Tibial nerve (tissue), 3 donors: ENCODE data around the gene OVOL3.

Experiments
- POLR2A ChIP-seq, 2 donors: fragments of 450-650 bp; IDR thresholded peaks; one replicate each; pipeline ENCODE4 v1.6.1; 2017; ENCODE audit warnings: antibody characterized with exemption in 2 of 2, mild to moderate bottlenecking in 2 of 2, moderate library complexity in 2 of 2
- TF ChIP-seq, protein P1 (sequence below), 5 experiments: fragments of 200-600 bp in 3 of 5; fragments of 450-650 bp in 2 of 5; sonication (generic) in 3 of 5; IDR thresholded peaks; one replicate each; pipeline ENCODE4 v1.5.1; 2016 to 2019; ENCODE audit warnings: antibody characterized with exemption in 5 of 5, mild to moderate bottlenecking in 3 of 5, moderate library complexity in 2 of 5

DNA sequence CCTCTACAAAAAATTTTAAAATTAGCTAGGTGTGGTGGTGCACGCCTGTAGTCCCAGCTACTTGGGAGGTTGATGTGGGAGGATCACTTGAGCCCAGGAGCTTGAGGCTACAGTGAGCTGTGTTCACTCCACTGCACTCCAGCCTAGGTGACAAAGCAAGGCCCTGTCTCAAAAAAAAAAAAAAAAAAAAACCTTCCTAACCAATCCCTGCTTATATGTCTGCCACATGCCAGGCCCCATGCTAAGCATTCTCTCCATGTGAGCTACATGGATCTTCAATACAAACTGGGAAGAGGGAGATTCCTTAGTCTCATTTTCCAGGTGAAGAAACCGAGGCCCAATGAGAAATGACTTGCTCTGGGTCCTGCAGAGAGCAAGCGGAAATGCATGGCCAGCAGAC is 2.3 kb upstream of the OVOL3 start:
- TF ChIP-seq, protein P1, sequence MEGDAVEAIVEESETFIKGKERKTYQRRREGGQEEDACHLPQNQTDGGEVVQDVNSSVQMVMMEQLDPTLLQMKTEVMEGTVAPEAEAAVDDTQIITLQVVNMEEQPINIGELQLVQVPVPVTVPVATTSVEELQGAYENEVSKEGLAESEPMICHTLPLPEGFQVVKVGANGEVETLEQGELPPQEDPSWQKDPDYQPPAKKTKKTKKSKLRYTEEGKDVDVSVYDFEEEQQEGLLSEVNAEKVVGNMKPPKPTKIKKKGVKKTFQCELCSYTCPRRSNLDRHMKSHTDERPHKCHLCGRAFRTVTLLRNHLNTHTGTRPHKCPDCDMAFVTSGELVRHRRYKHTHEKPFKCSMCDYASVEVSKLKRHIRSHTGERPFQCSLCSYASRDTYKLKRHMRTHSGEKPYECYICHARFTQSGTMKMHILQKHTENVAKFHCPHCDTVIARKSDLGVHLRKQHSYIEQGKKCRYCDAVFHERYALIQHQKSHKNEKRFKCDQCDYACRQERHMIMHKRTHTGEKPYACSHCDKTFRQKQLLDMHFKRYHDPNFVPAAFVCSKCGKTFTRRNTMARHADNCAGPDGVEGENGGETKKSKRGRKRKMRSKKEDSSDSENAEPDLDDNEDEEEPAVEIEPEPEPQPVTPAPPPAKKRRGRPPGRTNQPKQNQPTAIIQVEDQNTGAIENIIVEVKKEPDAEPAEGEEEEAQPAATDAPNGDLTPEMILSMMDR (IDR thresholded peaks at IDR 0.05): no peak
- TF ChIP-seq POLR2A (IDR thresholded peaks at IDR 0.05): no peak
